ENCODE data around the gene NCR1. TPM values are rescaled to one million over a fixed set of nuclear protein-coding genes. Genes with fewer than 3 reads are reported as not detected.
"Not testable (repeated sequence)": the region's sequence is repeated elsewhere in the genome, so short reads cannot be mapped to it uniquely, and the experiment has no call there.

NCR1 gene
- total and polyA plus RNA-seq, 2 of the 8 experiments (the other 6 are each of a cell fraction or from before 2014, with no cell fraction given): 1.5 to 5.1 TPM

GRCh38 chr19:54898685-54899084 lies 7.3 kb upstream of the NCR1 start:
- not testable (repeated sequence) for H3K23me2 ChIP-seq (ENCODE audit: low read depth, low read length); H3K79me2 ChIP-seq (ENCODE audit: control insufficient read depth in 1 of 2, insufficient read depth in 2 of 2, low read length in 2 of 2); H2BK120ac ChIP-seq (replicated peaks; ENCODE audit: low read depth, low read length); H3K27ac ChIP-seq (ENCODE audit: low read depth, low read length); H3K56ac ChIP-seq (replicated peaks; ENCODE audit: insufficient read length, low read depth, low read length); H4K8ac ChIP-seq (ENCODE audit: extremely low read depth, insufficient read depth, low read length); H3K36me3 ChIP-seq (ENCODE audit: control insufficient read depth in 2 of 4, insufficient read depth in 4 of 4, low read length in 3 of 4); H3K27me3 ChIP-seq (replicated peaks in 1 of 4; ENCODE audit: control insufficient read depth in 3 of 4, extremely low read depth in 1 of 4, insufficient read depth in 3 of 4, low read length in 3 of 4); H3K23ac ChIP-seq (ENCODE audit: insufficient read length); H4K91ac ChIP-seq (replicated peaks; ENCODE audit: insufficient read length, low read length); H2BK20ac ChIP-seq (ENCODE audit: low read length); H2AFZ ChIP-seq (ENCODE audit: low read length); DNase-seq (ENCODE audit: low read depth in 1 of 2, low spot score in 2 of 2); H2BK15ac ChIP-seq (ENCODE audit: low read length); H4K20me1 ChIP-seq (replicated peaks in 1 of 2; ENCODE audit: control insufficient read depth in 1 of 2, insufficient read depth in 2 of 2, low read length in 2 of 2); H3K4me1 ChIP-seq (replicated peaks in 1 of 4; ENCODE audit: control insufficient read depth in 3 of 4, insufficient read depth in 4 of 4, low read length in 3 of 4); H2BK5ac ChIP-seq (ENCODE audit: low read depth, low read length); H3K14ac ChIP-seq (ENCODE audit: insufficient read length); H4K5ac ChIP-seq (ENCODE audit: insufficient read length, low read depth, low read length); H3K4me3 ChIP-seq (ENCODE audit: extremely low read depth in 1 of 4, insufficient read depth in 2 of 4, low read depth in 3 of 4, low read length in 4 of 4); H3K79me1 ChIP-seq (ENCODE audit: low read depth, low read length); H3K18ac ChIP-seq (ENCODE audit: extremely low read depth, low read length); H3K4ac ChIP-seq (replicated peaks; ENCODE audit: insufficient read length, low read depth, low read length); H3K4me2 ChIP-seq (ENCODE audit: insufficient read depth in 1 of 2, low read depth in 2 of 2, low read length in 2 of 2); H3K9me3 ChIP-seq (ENCODE audit: insufficient read depth in 2 of 2, low read depth in 1 of 2, low read length in 1 of 2); H2BK12ac ChIP-seq (ENCODE audit: low read depth, low read length); H3K9ac ChIP-seq (replicated peaks in 1 of 4; ENCODE audit: extremely low read depth in 1 of 4, low read depth in 3 of 4, low read length in 3 of 4); H2AK5ac ChIP-seq (ENCODE audit: low read depth, low read length); FAIRE-seq
- POLR2A ChIA-PET (ENCODE audit: partially characterized antibody): interaction anchor here (1.4 kb wide), 1 partner anchor 9 kb away, joined by 5 read pairs; no protein-coding TSS in a partner anchor
- 99% methylated on average over 7 of the region's 7 CpGs; no CpG with 5 or more reads in 1 of the 2 experiments for WGBS, 2 experiments (ENCODE audit: extremely low coverage in 1 of 2, insufficient coverage in 1 of 2, insufficient read length in 1 of 2, insufficient replicate concordance in 2 of 2, low coverage in 1 of 2, low lambda C conversion rate in 2 of 2, missing lambda C conversion rate in 1 of 2)
- CTCF ChIA-PET (ENCODE audit: partially characterized antibody): interaction anchor here (0.6 to 1.2 kb wide), 2 partner anchors 165 to 418 kb away, joined by 3 read pairs; no protein-coding TSS in a partner anchor

- H3K9ac ChIP-seq (replicated peaks in 1 of 4; ENCODE audit: extremely low read depth in 1 of 4, low read depth in 3 of 4, low read length in 3 of 4); H3K9me3 ChIP-seq (ENCODE audit: insufficient read depth in 2 of 2, low read depth in 1 of 2, low read length in 1 of 2); H2AK5ac ChIP-seq (ENCODE audit: low read depth, low read length); H3K56ac ChIP-seq (replicated peaks; ENCODE audit: insufficient read length, low read depth, low read length); DNase-seq (ENCODE audit: low read depth in 1 of 2, low spot score in 2 of 2); H3K23me2 ChIP-seq (ENCODE audit: low read depth, low read length); H3K18ac ChIP-seq (ENCODE audit: extremely low read depth, low read length); H4K91ac ChIP-seq (replicated peaks; ENCODE audit: insufficient read length, low read length); H3K27me3 ChIP-seq (replicated peaks in 1 of 4; ENCODE audit: control insufficient read depth in 3 of 4, extremely low read depth in 1 of 4, insufficient read depth in 3 of 4, low read length in 3 of 4); H3K14ac ChIP-seq (ENCODE audit: insufficient read length); H3K79me1 ChIP-seq (ENCODE audit: low read depth, low read length); H3K27ac ChIP-seq (ENCODE audit: low read depth, low read length); CTCF ChIA-PET (ENCODE audit: partially characterized antibody); H2BK120ac ChIP-seq (replicated peaks; ENCODE audit: low read depth, low read length); FAIRE-seq; H3K4me3 ChIP-seq (ENCODE audit: extremely low read depth in 1 of 4, insufficient read depth in 2 of 4, low read depth in 3 of 4, low read length in 4 of 4); H3K23ac ChIP-seq (ENCODE audit: insufficient read length); H3K4me2 ChIP-seq (ENCODE audit: insufficient read depth in 1 of 2, low read depth in 2 of 2, low read length in 2 of 2); H3K4me1 ChIP-seq (replicated peaks in 1 of 4; ENCODE audit: control insufficient read depth in 3 of 4, insufficient read depth in 4 of 4, low read length in 3 of 4); H2BK20ac ChIP-seq (ENCODE audit: low read length); H2AFZ ChIP-seq (ENCODE audit: low read length); H3K79me2 ChIP-seq (ENCODE audit: control insufficient read depth in 1 of 2, insufficient read depth in 2 of 2, low read length in 2 of 2); POLR2A ChIA-PET (ENCODE audit: partially characterized antibody); H4K8ac ChIP-seq (ENCODE audit: extremely low read depth, insufficient read depth, low read length); H4K5ac ChIP-seq (ENCODE audit: insufficient read length, low read depth, low read length); H4K20me1 ChIP-seq (replicated peaks in 1 of 2; ENCODE audit: control insufficient read depth in 1 of 2, insufficient read depth in 2 of 2, low read length in 2 of 2); H2BK15ac ChIP-seq (ENCODE audit: low read length); H3K36me3 ChIP-seq (ENCODE audit: control insufficient read depth in 2 of 4, insufficient read depth in 4 of 4, low read length in 3 of 4); H3K4ac ChIP-seq (replicated peaks; ENCODE audit: insufficient read length, low read depth, low read length); H2BK5ac ChIP-seq (ENCODE audit: low read depth, low read length); H2BK12ac ChIP-seq (ENCODE audit: low read depth, low read length): not testable (repeated sequence)
- 89% methylated on average over 9 of the region's 9 CpGs; no CpG with 5 or more reads in 1 of the 2 experiments for WGBS, 2 experiments (ENCODE audit: extremely low coverage in 1 of 2, insufficient coverage in 1 of 2, insufficient read length in 1 of 2, insufficient replicate concordance in 2 of 2, low coverage in 1 of 2, low lambda C conversion rate in 2 of 2, missing lambda C conversion rate in 1 of 2)
Measured at GRCh38 chr19:54899646-54900045, 6.3 kb upstream of the NCR1 start.

Measured in H1 (cell line).